ENCODE results near the gene SH3PXD2B. TPM values are rescaled to one million over a fixed set of nuclear protein-coding genes. Genes with fewer than 3 reads are reported as not detected.

Gene SH3PXD2B
- total and polyA plus RNA-seq, 10 of the 15 experiments (the other 5 are each of a cell fraction or from before 2014, with no cell fraction given) = 0.05 to 1.6 (median 0.57) TPM

- TF ChIP-seq SP1 (IDR thresholded peaks at IDR 0.05; ENCODE audit: low read depth, low read length) = no peak
- no peak for TF ChIP-seq ZBTB11 (CRISPR knock-in tag; IDR thresholded peaks at IDR 0.05)
- TF ChIP-seq MTA2 (IDR thresholded peaks at IDR 0.05; ENCODE audit: low read depth) = no peak
- no peak for TF ChIP-seq POU2F2 (IDR thresholded peaks at IDR 0.05; ENCODE audit: borderline replicate concordance, low read depth, low read length)
- TF ChIP-seq NR2C1 (IDR thresholded peaks at IDR 0.05) = no peak
- TF ChIP-seq EGR1 (IDR thresholded peaks at IDR 0.05; ENCODE audit: borderline replicate concordance in 1 of 2, low read depth in 2 of 2, low read length in 2 of 2) = no peak
- TF ChIP-seq ZNF207 (IDR thresholded peaks at IDR 0.05; ENCODE audit: borderline replicate concordance) = no peak
- TF ChIP-seq IKZF2 (IDR thresholded peaks at IDR 0.05) = 0 out of 4 replicates have a peak, but pooled peaks of 1 of the 2 experiments have one; percentile 29
- no peak for TF ChIP-seq NFXL1 (IDR thresholded peaks at IDR 0.05; ENCODE audit: borderline replicate concordance)
- no peak for TF ChIP-seq SMARCA5 (IDR thresholded peaks at IDR 0.05)
- TF ChIP-seq FOS (IDR thresholded peaks at IDR 0.05; ENCODE audit: borderline replicate concordance, extremely low read depth, insufficient read length) = no peak
- TF ChIP-seq LARP7 (IDR thresholded peaks at IDR 0.05) = no peak
- TF ChIP-seq TCF3 (IDR thresholded peaks at IDR 0.05; ENCODE audit: borderline replicate concordance, insufficient read depth, low read depth, low read length) = no peak
- no peak for TF ChIP-seq SREBF1 (IDR thresholded peaks at IDR 0.05; ENCODE audit: low read length)
- TF ChIP-seq KDM1A (IDR thresholded peaks at IDR 0.05; ENCODE audit: borderline replicate concordance) = no peak
- no peak for TF ChIP-seq NBN (IDR thresholded peaks at IDR 0.05)
- no peak for TF ChIP-seq TARDBP (IDR thresholded peaks at IDR 0.05; ENCODE audit: borderline replicate concordance)
- no peak for TF ChIP-seq RFX5 (IDR thresholded peaks at IDR 0.05; ENCODE audit: low read depth, low read length)
- TF ChIP-seq HCFC1 (IDR thresholded peaks at IDR 0.05; ENCODE audit: low read length) = no peak
- TF ChIP-seq E2F4 (IDR thresholded peaks at IDR 0.05; ENCODE audit: low read depth, low read length) = no peak
- no peak for TF ChIP-seq E4F1 (IDR thresholded peaks at IDR 0.05; ENCODE audit: borderline replicate concordance, partially characterized antibody)
- no peak for TF ChIP-seq YY1 (IDR thresholded peaks at IDR 0.05; ENCODE audit: low read depth, low read length)
- TF ChIP-seq GABPA (IDR thresholded peaks at IDR 0.05; ENCODE audit: low read depth) = no peak
Observed at GRCh38 chr5:172410160-172410559, 44.2 kb downstream of the SH3PXD2B start (continued).

All from GM12878 (cell line).